NAMALWA (cell line): ENCODE measurements around the gene TARDBP.
"Not testable (repeated sequence)": the region's sequence is repeated elsewhere in the genome, so short reads cannot be mapped to it uniquely, and the experiment has no call there.

Experiments
- DNase-seq: peaks from one replicate; pipeline ENCODE4 v3.0.0-alpha.2; 2015; ENCODE audit warnings: low spot score

TARDBP gene

GRCh38 chr1:11012260-11013159 is at the start of gene TARDBP:
TSS of gene TARDBP (plus strand) at chr1:11012654. CDS start at chr1:11013728, 1,074 bp downstream.
- peak; percentile 94 for DNase-seq

GRCh38 chr1:10965546-10966226 is 46.8 kb upstream of the TARDBP start:
- DNase-seq = no peak

- no peak for DNase-seq
These were observed 45.4 kb upstream of the TARDBP start for GRCh38 chr1:10967090-10967489.

- no peak for DNase-seq
These were observed 44.0 kb upstream of the TARDBP start for GRCh38 chr1:10968411-10968826.

- no peak for DNase-seq
These were observed 43.0 kb upstream of the TARDBP start for GRCh38 chr1:10969267-10969970.

GRCh38 chr1:10969971-10970332 is 42.5 kb upstream of the TARDBP start:
- no peak for DNase-seq

GRCh38 chr1:10973552-10973951 is 38.9 kb upstream of the TARDBP start:
- no peak for DNase-seq

GRCh38 chr1:10973956-10974881 is 38.2 kb upstream of the TARDBP start:
- DNase-seq = no peak

- no peak for DNase-seq
These were observed 36.7 kb upstream of the TARDBP start for GRCh38 chr1:10975567-10976326.

- DNase-seq = no peak
These were observed 33.7 kb upstream of the TARDBP start for GRCh38 chr1:10978719-10979118.

GRCh38 chr1:10979483-10979920 is 33.0 kb upstream of the TARDBP start:
- no peak for DNase-seq

GRCh38 chr1:10980094-10980577 is 32.3 kb upstream of the TARDBP start:
- DNase-seq = no peak

GRCh38 chr1:10980841-10981727 is 31.4 kb upstream of the TARDBP start:
- no peak for DNase-seq

GRCh38 chr1:10986525-10986890 is 25.9 kb upstream of the TARDBP start:
- DNase-seq = no peak

GRCh38 chr1:10987840-10988417 is 24.5 kb upstream of the TARDBP start:
- DNase-seq = no peak

- DNase-seq = no peak
These were observed 23.4 kb upstream of the TARDBP start for GRCh38 chr1:10989095-10989494.

- not testable (repeated sequence) for DNase-seq
These were observed 22.4 kb upstream of the TARDBP start for GRCh38 chr1:10989920-10990516.

GRCh38 chr1:10990828-10991227 is 21.6 kb upstream of the TARDBP start:
- no peak for DNase-seq

- not testable (repeated sequence) for DNase-seq
These were observed 20.4 kb upstream of the TARDBP start for GRCh38 chr1:10992004-10992403.
